ENCODE measurements around the gene PCLO. TPM values are rescaled to one million over a fixed set of nuclear protein-coding genes. Genes with fewer than 3 reads are reported as not detected.

PCLO gene
- total and polyA plus RNA-seq, 9 of the 15 experiments (the other 6 are each of a cell fraction or from before 2014, with no cell fraction given) = under 0.01 to 0.01 TPM; not detected in 7

DNA sequence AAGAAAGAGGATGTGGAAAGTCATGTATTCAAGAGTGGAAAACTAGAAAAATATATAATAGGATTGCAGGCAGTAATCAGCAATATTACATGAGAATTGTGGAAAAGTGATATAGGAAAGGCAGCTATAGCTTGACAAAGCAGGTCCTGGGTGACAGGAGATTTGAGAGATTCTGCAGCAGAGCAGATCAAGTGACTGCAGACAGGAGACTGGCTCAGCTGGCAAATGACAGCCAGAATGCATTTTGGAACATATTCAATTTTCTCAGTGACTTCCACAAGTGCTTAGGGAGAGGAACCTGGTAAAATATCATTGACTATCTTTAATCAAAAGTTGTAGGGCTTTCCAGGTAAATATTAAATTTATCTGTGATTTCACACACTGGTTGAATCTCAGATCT, 458.6 kb downstream of the PCLO start:
- H3K4me1 ChIP-seq (replicated peaks in 1 of 2; ENCODE audit: control insufficient read depth in 2 of 2, insufficient read depth in 2 of 2, low read length in 2 of 2) = no peaks in the 10 kb centered on the region
- no peak overlapping the region for H3K4me2 ChIP-seq (ENCODE audit: insufficient read depth, low read length)
- BruUV-seq (replicated peaks) = no TSS peak
- no peak overlapping the region for H3K27ac ChIP-seq (ENCODE audit: extremely low read depth, low read depth, low read length)
- no peaks in the 10 kb centered on the region for H3K27me3 ChIP-seq (ENCODE audit: control insufficient read depth in 2 of 2, insufficient read depth in 2 of 2, low read length in 2 of 2)
- POLR2A ChIA-PET = no interaction called here
- no peak for ATAC-seq
- H3K36me3 ChIP-seq (ENCODE audit: control insufficient read depth, insufficient read depth, low read length) = no peaks in the 10 kb centered on the region
- no peaks in the 10 kb centered on the region for H3K79me2 ChIP-seq (ENCODE audit: control insufficient read depth, insufficient read depth, low read length)
- CTCF ChIA-PET (ENCODE audit: low intra/inter-chr PET ratio) = no interaction called here
- no peak overlapping the region for H3K4me3 ChIP-seq
- intact Hi-C loops (cut with micrococcal nuclease) (no loop called here), in situ Hi-C loops (cut with MboI) (no loop called here)
- FAIRE-seq = no peak
- H2AFZ ChIP-seq (ENCODE audit: low read depth, low read length) = no peak overlapping the region
- no peaks in the 10 kb centered on the region for H3K9me3 ChIP-seq (replicated peaks; ENCODE audit: control insufficient read depth, insufficient read depth, low read depth, low read length)
- TF ChIP-seq EP300 (IDR thresholded peaks at IDR 0.05; ENCODE audit: low read length) (no peak), HDAC2 (IDR thresholded peaks at IDR 0.05) (no peak), MEF2A (IDR thresholded peaks at IDR 0.05; ENCODE audit: control insufficient read depth, low read depth, low read length) (no peak), YY1 (IDR thresholded peaks at IDR 0.05; ENCODE audit: borderline replicate concordance in 1 of 3, control insufficient read depth in 1 of 3, extremely low read depth in 1 of 3, insufficient read depth in 3 of 3, insufficient read length in 1 of 3, insufficient replicate concordance in 2 of 3, low read depth in 1 of 3, low read length in 2 of 3) (no peak), FIP1L1 (IDR thresholded peaks at IDR 0.05; ENCODE audit: low read depth, low read length, poor library complexity, severe bottlenecking) (no peak), ZNF146 (CRISPR knock-in tag; IDR thresholded peaks at IDR 0.05; ENCODE audit: unreplicated experiment) (no peak), CREBBP (IDR thresholded peaks at IDR 0.05; ENCODE audit: low read depth, low read length) (no peak), ZEB2 (IDR thresholded peaks at IDR 0.05) (no peak), ZNF785 (CRISPR knock-in tag; IDR thresholded peaks at IDR 0.05) (no peak), ETV1 (tag; conservative IDR thresholded peaks at IDR 0.05; ENCODE audit: low read depth) (no peak), GABPB1 (CRISPR knock-in tag; IDR thresholded peaks at IDR 0.05) (no peak), ZFP1 (CRISPR knock-in tag; IDR thresholded peaks at IDR 0.05) (no peak), KDM1A (IDR thresholded peaks at IDR 0.05) (no peak)
- TF ChIP-seq, protein P1, sequence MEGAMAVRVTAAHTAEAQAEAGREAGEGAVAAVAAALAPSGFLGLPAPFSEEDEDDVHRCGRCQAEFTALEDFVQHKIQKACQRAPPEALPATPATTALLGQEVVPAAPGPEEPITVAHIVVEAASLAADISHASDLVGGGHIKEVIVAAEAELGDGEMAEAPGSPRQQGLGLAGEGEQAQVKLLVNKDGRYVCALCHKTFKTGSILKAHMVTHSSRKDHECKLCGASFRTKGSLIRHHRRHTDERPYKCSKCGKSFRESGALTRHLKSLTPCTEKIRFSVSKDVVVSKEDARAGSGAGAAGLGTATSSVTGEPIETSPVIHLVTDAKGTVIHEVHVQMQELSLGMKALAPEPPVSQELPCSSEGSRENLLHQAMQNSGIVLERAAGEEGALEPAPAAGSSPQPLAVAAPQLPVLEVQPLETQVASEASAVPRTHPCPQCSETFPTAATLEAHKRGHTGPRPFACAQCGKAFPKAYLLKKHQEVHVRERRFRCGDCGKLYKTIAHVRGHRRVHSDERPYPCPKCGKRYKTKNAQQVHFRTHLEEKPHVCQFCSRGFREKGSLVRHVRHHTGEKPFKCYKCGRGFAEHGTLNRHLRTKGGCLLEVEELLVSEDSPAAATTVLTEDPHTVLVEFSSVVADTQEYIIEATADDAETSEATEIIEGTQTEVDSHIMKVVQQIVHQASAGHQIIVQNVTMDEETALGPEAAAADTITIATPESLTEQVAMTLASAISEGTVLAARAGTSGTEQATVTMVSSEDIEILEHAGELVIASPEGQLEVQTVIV (CRISPR knock-in tag; IDR thresholded peaks at IDR 0.05; ENCODE audit: borderline replicate concordance) = no peak
- TF ChIP-seq, protein P2, sequence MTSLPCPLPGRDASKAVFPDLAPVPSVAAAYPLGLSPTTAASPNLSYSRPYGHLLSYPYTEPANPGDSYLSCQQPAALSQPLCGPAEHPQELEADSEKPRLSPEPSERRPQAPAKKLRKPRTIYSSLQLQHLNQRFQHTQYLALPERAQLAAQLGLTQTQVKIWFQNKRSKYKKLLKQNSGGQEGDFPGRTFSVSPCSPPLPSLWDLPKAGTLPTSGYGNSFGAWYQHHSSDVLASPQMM (CRISPR knock-in tag; IDR thresholded peaks at IDR 0.05) = no peak
- TF ChIP-seq, protein P3, sequence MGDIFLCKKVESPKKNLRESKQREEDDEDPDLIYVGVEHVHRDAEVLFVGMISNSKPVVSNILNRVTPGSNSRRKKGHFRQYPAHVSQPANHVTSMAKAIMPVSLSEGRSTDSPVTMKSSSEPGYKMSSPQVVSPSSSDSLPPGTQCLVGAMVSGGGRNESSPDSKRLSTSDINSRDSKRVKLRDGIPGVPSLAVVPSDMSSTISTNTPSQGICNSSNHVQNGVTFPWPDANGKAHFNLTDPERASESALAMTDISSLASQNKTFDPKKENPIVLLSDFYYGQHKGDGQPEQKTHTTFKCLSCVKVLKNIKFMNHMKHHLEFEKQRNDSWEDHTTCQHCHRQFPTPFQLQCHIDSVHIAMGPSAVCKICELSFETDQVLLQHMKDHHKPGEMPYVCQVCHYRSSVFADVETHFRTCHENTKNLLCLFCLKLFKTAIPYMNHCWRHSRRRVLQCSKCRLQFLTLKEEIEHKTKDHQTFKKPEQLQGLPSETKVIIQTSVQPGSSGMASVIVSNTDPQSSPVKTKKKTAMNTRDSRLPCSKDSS (IDR thresholded peaks at IDR 0.05; ENCODE audit: low read depth, partially characterized antibody) = no peak
- H3K9me1 ChIP-seq (ENCODE audit: control insufficient read depth, insufficient read depth, low read length) = no peaks in the 10 kb centered on the region
- H3K9ac ChIP-seq (ENCODE audit: insufficient read depth in 1 of 2, low read depth in 2 of 2, low read length in 2 of 2) = no peak overlapping the region
- H4K20me1 ChIP-seq (replicated peaks; ENCODE audit: control insufficient read depth, insufficient read depth, low read length) = no peaks in the 10 kb centered on the region
- no peak for DNase-seq (ENCODE audit: extremely low read depth in 1 of 4, low spot score in 3 of 4)
